Mesendoderm (in vitro differentiated cells): Measurements from ENCODE around the gene MMAB.

Experiments
- DNase-seq: peaks from one replicate; pipeline ENCODE4 v3.0.0; 2013
- H2AK5ac ChIP-seq: 2 replicates; pipeline ENCODE4 v1.6.1; 2013; ENCODE audit warnings: low read length, inconsistent platforms
- H2BK120ac ChIP-seq: 2 replicates; pipeline ENCODE4 v1.6.1; 2013; ENCODE audit warnings: low read depth, mild to moderate bottlenecking, low read length, moderate library complexity, mixed read lengths
- H2BK15ac ChIP-seq: replicated peaks from 2 replicates; pipeline ENCODE4 v1.6.1; 2013; ENCODE audit warnings: low read depth, mild to moderate bottlenecking, moderate library complexity
- H2BK5ac ChIP-seq: 2 replicates; pipeline ENCODE4 v1.6.1; 2013; ENCODE audit warnings: low read length, inconsistent platforms
- H3K18ac ChIP-seq: 2 replicates; pipeline ENCODE4 v1.6.1; 2013; ENCODE audit warnings: mild to moderate bottlenecking, low read length, mixed read lengths
- H3K23ac ChIP-seq: one replicate; pipeline ENCODE4 v1.6.1; 2013; ENCODE audit warnings: low read length
- H3K27ac ChIP-seq: 2 replicates; pipeline ENCODE4 v1.5.1; 2013; ENCODE audit warnings: low read depth, mild to moderate bottlenecking, inconsistent platforms, low read length, moderate library complexity
- H3K27me3 ChIP-seq: 2 replicates; pipeline ENCODE4 v1.6.1; 2013; ENCODE audit warnings: low read length, control low read depth, mild to moderate bottlenecking, inconsistent platforms; ENCODE audit not compliant: insufficient read depth, poor library complexity
- H3K36me3 ChIP-seq: 2 replicates; pipeline ENCODE4 v1.6.1; 2013; ENCODE audit warnings: low read length, inconsistent platforms; ENCODE audit not compliant: control insufficient read depth, insufficient read depth
- H3K4ac ChIP-seq: one replicate; pipeline ENCODE4 v1.6.1; 2013; ENCODE audit warnings: low read depth, mild to moderate bottlenecking, low read length, moderate library complexity
- H3K4me1 ChIP-seq: 2 replicates; pipeline ENCODE4 v1.6.1; 2013; ENCODE audit warnings: low read depth, low read length, inconsistent platforms; ENCODE audit not compliant: control insufficient read depth
- H3K4me2 ChIP-seq: 2 replicates; pipeline ENCODE4 v1.6.1; 2013; ENCODE audit warnings: low read length
- H3K4me3 ChIP-seq: 2 replicates; pipeline ENCODE4 v1.5.1; 2013; ENCODE audit warnings: mild to moderate bottlenecking, low read length
- H3K56ac ChIP-seq: one replicate; pipeline ENCODE4 v1.6.1; 2013; ENCODE audit warnings: low read length
- H3K79me1 ChIP-seq: 2 replicates; pipeline ENCODE4 v1.6.1; 2013; ENCODE audit warnings: low read length, inconsistent platforms
- H3K79me2 ChIP-seq: 2 replicates; pipeline ENCODE4 v1.6.1; 2013; ENCODE audit warnings: mild to moderate bottlenecking, low read length; ENCODE audit not compliant: control insufficient read depth, insufficient read depth
- H3K9ac ChIP-seq: 2 replicates; pipeline ENCODE4 v1.6.1; 2013; ENCODE audit warnings: low read length, inconsistent platforms
- H4K5ac ChIP-seq: one replicate; pipeline ENCODE4 v1.6.1; 2013; ENCODE audit warnings: low read length
- H4K8ac ChIP-seq: one replicate; pipeline ENCODE4 v1.6.1; 2013; ENCODE audit warnings: low read depth, mild to moderate bottlenecking, control low read depth, low read length, moderate library complexity
- WGBS: extraction: QIAGEN DNeasy Blood & Tissue Kit; methylation state at CpG from one replicate; pipeline ENCODE4 v1.1.7; 2013; ENCODE audit warnings: low lambda C conversion rate, missing lambda C conversion rate; ENCODE audit not compliant: insufficient coverage; ENCODE audit errors: extremely low coverage; 5-methylcytosine and 5-hydroxymethylcytosine counted together

Gene MMAB

DNA sequence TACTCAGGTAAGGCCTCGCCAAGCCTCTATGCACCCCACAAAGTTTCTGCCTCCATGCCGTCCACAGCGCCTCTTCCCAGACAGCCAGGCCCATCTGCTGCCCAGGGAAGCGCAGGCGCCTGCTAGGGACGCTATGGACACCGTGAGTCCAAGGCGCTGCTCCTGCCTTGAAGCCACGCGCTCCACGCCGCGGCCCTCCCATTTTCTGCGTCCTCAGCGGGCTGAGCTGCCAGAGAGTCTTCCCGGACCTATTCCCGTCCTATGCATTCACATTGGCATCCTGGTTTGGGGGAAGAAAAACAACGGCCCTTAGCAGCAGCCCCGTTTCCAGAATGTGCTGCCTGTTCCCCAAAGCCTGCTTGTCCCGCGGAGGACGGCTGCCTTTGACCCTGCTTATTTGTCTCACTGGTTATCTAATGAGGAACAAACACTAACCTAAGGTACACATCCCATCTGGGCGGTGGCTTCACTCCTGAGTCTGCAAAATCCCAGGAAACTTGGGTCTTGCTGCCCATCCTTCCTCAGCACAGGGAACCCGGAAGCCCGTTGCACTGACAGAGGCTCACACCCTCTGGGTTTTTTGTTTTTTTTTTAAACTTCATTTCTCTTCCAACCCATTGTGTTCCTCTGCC lies 38.0 kb downstream of the MMAB start:
- Histone ChIP-seq H3K4me3 (no peak overlapping the region), H2BK120ac (no peak overlapping the region), H3K79me1 (no peaks in the 10 kb centered on the region), H3K4me2 (no peak overlapping the region), H3K56ac (no peak overlapping the region), H4K8ac (no peak overlapping the region), H2BK15ac (no peak overlapping the region), H3K36me3 (no peaks in the 10 kb centered on the region), H3K18ac (no peak overlapping the region), H3K4ac (no peak overlapping the region), H3K27ac (no peak overlapping the region), H3K4me1 (no peaks in the 10 kb centered on the region), H4K5ac (no peak overlapping the region), H3K23ac (no peak overlapping the region), H3K27me3 (no peaks in the 10 kb centered on the region), H3K9ac (no peak overlapping the region), H3K79me2 (no peaks in the 10 kb centered on the region), H2BK5ac (no peak overlapping the region), H2AK5ac (no peak overlapping the region)
- no peak for DNase-seq
- WGBS = no CpG with 5 or more reads among the region's 25 CpGs

DNA sequence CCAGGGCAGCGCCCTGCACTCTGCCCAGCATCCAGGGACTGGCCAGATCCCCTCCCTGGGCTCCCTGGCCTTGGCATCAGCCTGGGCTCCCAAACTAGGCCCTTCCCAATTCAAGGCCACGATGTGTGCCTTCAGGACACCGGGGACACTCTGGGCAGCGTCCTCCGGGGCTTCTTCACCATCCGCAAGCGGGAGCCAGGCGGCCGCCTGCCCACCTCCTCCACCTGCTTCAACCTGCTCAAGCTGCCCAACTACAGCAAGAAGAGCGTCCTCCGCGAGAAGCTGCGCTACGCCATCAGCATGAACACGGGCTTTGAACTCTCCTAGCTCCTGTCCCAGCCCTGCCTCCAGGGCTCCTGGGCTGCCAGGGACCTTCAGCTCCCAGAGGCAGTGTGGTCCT lies 38.8 kb downstream of the MMAB start:
- H3K79me2 ChIP-seq = no peaks in the 10 kb centered on the region
- WGBS = no CpG with 5 or more reads among the region's 15 CpGs
- no peak overlapping the region for H2BK120ac ChIP-seq
- H4K8ac ChIP-seq = no peak overlapping the region
- no peak overlapping the region for H2AK5ac ChIP-seq
- no peaks in the 10 kb centered on the region for H3K79me1 ChIP-seq
- no peak overlapping the region for H2BK15ac ChIP-seq
- no peak overlapping the region for H3K4ac ChIP-seq
- H4K5ac ChIP-seq = no peak overlapping the region
- DNase-seq = no peak
- no peak overlapping the region for H3K4me3 ChIP-seq
- H3K27ac ChIP-seq = no peak overlapping the region
- H3K56ac ChIP-seq = no peak overlapping the region
- H3K36me3 ChIP-seq = no peaks in the 10 kb centered on the region
- H2BK5ac ChIP-seq = no peak overlapping the region
- H3K4me1 ChIP-seq = peaks cover 4% of the 10 kb centered on the region
- H3K18ac ChIP-seq = no peak overlapping the region
- H3K4me2 ChIP-seq = no peak overlapping the region
- no peak overlapping the region for H3K23ac ChIP-seq
- H3K9ac ChIP-seq = no peak overlapping the region
- no peaks in the 10 kb centered on the region for H3K27me3 ChIP-seq

DNA sequence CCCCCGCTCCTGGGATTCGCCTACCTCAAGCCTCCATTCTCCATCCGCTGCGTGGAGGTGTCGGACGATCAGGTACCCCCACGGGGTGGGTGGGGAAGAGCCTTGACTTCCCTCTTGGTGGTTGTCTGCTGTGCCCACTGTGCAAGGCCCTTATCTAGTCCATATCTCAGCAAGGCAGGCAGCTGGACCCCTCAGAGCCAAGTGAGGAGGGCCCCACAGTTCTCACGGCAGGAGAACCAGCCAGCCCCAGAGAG lies 39.9 kb downstream of the MMAB start:
- Histone ChIP-seq H2BK15ac (no peak overlapping the region), H3K4ac (no peak overlapping the region), H3K4me3 (no peak overlapping the region), H3K9ac (no peak overlapping the region), H3K4me2 (no peak overlapping the region), H3K79me1 (no peaks in the 10 kb centered on the region), H4K8ac (no peak overlapping the region), H3K27ac (no peak overlapping the region), H4K5ac (no peak overlapping the region), H3K79me2 (no peaks in the 10 kb centered on the region), H2BK120ac (no peak overlapping the region), H3K23ac (no peak overlapping the region), H2AK5ac (no peak overlapping the region), H3K18ac (no peak overlapping the region), H3K4me1 (peaks cover 4% of the 10 kb centered on the region), H3K36me3 (no peaks in the 10 kb centered on the region), H3K27me3 (no peaks in the 10 kb centered on the region), H3K56ac (no peak overlapping the region), H2BK5ac (no peak overlapping the region)
- no CpG with 5 or more reads among the region's 8 CpGs for WGBS
- DNase-seq = no peak

DNA sequence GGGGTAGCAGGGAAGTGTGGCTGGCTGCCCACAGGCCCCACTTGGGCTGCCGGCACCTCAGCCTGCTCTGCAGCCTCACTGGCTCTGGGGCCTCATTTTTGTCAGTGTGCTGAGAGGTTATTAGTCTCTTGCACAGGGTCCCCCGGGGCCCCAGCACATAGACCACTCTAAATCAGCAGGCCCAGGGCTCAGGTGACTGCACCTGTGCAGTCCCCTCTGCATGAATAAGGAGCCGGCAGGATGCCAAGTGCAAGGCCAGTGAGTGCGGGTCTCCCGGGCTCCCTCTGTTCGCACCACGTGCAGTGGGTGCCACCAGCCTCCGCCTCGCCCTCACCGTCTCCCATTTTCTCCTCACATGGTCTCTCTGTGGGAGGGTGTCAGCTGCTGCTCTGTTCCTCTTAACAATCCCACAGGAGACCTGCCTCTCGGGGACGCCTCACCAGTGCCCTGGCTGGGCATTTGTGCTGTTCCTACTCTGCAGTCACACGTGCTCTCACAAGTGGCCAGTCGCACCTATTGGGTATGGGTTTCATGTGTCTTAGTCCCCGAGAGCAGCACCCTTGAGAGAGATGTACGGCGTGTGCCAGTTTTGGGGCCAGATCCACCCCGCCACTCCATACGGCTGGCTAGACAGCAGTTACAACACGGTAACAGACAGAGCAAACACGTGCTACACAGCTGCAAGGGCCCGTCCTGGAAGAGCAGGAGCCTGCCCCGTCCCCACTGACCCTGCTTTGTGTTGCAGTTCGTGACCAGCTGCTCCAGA lies 40.4 kb downstream of the MMAB start:
- H3K9ac ChIP-seq = no peak overlapping the region
- H2AK5ac ChIP-seq = no peak overlapping the region
- H3K18ac ChIP-seq = no peak overlapping the region
- no peak overlapping the region for H3K56ac ChIP-seq
- no peak overlapping the region for H4K5ac ChIP-seq
- no peaks in the 10 kb centered on the region for H3K79me1 ChIP-seq
- H2BK15ac ChIP-seq = no peak overlapping the region
- H3K4me2 ChIP-seq = no peak overlapping the region
- H3K23ac ChIP-seq = no peak overlapping the region
- H3K4me3 ChIP-seq = no peak overlapping the region
- H3K27ac ChIP-seq = no peak overlapping the region
- H3K79me2 ChIP-seq = no peaks in the 10 kb centered on the region
- H3K4me1 ChIP-seq = peaks cover 4% of the 10 kb centered on the region
- no peak overlapping the region for H2BK5ac ChIP-seq
- no peak for DNase-seq
- H3K36me3 ChIP-seq = no peaks in the 10 kb centered on the region
- H3K27me3 ChIP-seq = no peaks in the 10 kb centered on the region
- H4K8ac ChIP-seq = no peak overlapping the region
- no peak overlapping the region for H2BK120ac ChIP-seq
- WGBS = no CpG with 5 or more reads among the region's 24 CpGs
- H3K4ac ChIP-seq = no peak overlapping the region

DNA sequence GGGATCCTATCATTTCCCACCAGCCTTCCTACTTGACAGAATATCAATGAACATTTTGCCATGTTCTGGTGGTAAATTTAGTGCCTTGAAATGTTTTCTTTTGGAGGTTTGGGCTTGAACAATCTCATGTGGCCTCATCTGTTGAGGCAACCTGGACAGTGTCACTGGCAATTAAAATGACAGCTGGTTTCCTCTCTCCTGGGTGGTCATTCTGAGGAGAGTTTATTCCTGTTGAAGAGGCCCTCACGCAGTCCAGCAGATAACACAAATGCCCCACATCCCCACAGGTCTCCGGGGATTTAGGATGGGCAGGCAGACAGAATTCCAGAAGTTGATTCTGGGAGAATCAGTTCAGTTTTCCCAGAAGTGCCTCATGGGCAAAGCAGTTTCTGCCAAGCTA lies 41.9 kb downstream of the MMAB start:
- H3K4me1 ChIP-seq = peaks cover 4% of the 10 kb centered on the region
- H3K79me2 ChIP-seq = no peaks in the 10 kb centered on the region
- H3K4me3 ChIP-seq = no peak overlapping the region
- H3K27me3 ChIP-seq = no peaks in the 10 kb centered on the region
- H3K4me2 ChIP-seq = no peak overlapping the region
- no CpG with 5 or more reads among the region's 2 CpGs for WGBS
- H3K4ac ChIP-seq = no peak overlapping the region
- H4K8ac ChIP-seq = no peak overlapping the region
- DNase-seq = no peak
- no peak overlapping the region for H3K9ac ChIP-seq
- H2BK5ac ChIP-seq = no peak overlapping the region
- no peak overlapping the region for H2AK5ac ChIP-seq
- H3K56ac ChIP-seq = no peak overlapping the region
- H3K18ac ChIP-seq = no peak overlapping the region
- H3K23ac ChIP-seq = no peak overlapping the region
- H2BK15ac ChIP-seq = no peak overlapping the region
- no peak overlapping the region for H3K27ac ChIP-seq
- no peaks in the 10 kb centered on the region for H3K79me1 ChIP-seq
- no peak overlapping the region for H2BK120ac ChIP-seq
- no peak overlapping the region for H4K5ac ChIP-seq
- no peaks in the 10 kb centered on the region for H3K36me3 ChIP-seq
